Activated naive CD8-positive, alpha-beta T cell treated with anti-CD3 and anti-CD28 coated beads, Interleukin-2, amount 10 ng/mL, durations not matched to agents 7 days and 5 days (primary cell): ENCODE data around the gene PTPN21. TPM values are rescaled to one million over a fixed set of nuclear protein-coding genes. Genes with fewer than 3 reads are reported as not detected.

Experiments used
- ATAC-seq: fragments of 150-1000 bp; cut with Tn5 transposase; one replicate; pipeline ENCODE4 v1.10.0; 2021; ENCODE audit warnings: low read depth, moderate library complexity
- POLR2A ChIA-PET: fragments of 350-600 bp; sonication (Branson Sonifier 250); formaldehyde crosslinking; loops from one replicate; lab custom pipeline; 2021; ENCODE audit warnings: antibody characterized with exemption; lab: Charles Lee
- DNase-seq: peaks from one replicate; pipeline ENCODE4 v3.0.0; 2021
- H3K27ac Mint-ChIP-seq: one replicate; pipeline ENCODE4 v1.8.0; 2022; ENCODE audit warnings: mild to moderate bottlenecking, mixed read lengths
- H3K27me3 Mint-ChIP-seq: one replicate; pipeline ENCODE4 v1.8.0; 2022; ENCODE audit warnings: mild to moderate bottlenecking, moderate library complexity, mixed read lengths
- H3K36me3 Mint-ChIP-seq: one replicate; pipeline ENCODE4 v1.8.0; 2021; ENCODE audit warnings: mild to moderate bottlenecking, mixed read lengths
- H3K4me1 Mint-ChIP-seq: one replicate; pipeline ENCODE4 v1.8.0; 2021; ENCODE audit warnings: mixed read lengths
- H3K4me3 Mint-ChIP-seq: one replicate; pipeline ENCODE4 v1.8.0; 2022; ENCODE audit warnings: mild to moderate bottlenecking, moderate library complexity, mixed read lengths
- H3K9me3 Mint-ChIP-seq: one replicate; pipeline ENCODE4 v1.8.0; 2021; ENCODE audit warnings: mixed read lengths
- total RNA-seq, 2 experiments: library from RNA; stranded (reverse); gene quantifications; one replicate each; pipeline ENCODE4 v1.2.3, GENCODE V29; 2021

PTPN21 gene
- total RNA-seq, result not detected

DNA sequence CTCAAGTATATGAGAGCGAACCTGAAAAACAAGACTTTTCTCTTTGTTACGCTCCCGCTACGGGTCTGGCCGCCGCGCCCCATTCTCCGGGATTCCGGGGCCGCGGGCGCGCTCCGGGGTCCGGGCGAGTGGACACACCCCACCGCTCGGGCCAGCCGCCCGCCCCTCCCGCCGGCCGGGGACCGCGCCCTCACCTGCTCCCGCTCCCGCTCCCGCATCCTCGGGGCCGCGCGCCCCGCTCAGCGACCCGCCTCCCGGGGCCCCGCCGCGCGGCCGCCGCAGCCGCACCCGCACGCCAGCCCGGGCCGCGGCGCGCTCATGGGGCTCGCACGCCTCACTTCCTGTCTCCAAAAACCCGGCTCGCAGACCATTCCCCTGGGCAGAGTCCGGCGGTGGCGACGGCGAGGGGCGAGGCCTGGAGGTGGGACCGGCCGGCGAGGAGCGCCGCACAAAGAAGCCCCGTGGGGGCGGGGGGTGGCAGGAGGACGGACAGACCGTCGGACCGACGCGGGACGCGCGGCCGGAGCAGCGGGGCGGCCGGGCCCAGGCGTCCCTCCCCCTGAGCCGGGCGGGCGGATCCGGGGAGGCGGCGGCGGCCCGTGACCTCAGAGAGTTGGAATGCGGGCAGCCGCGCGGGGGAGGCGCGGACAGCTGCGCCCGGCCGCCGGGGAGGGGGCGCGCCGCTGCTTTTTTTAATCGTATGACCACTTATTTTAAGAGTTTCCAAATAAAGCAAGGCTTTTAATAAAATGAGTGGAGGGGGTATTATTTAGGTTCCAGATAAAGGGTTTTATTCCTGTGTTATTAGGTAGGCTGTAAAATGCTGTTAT is at the start of gene PTPN21:
Gene PTPN21 (minus strand): TSS at position 551 of the 830 bp plus-strand sequence. CDS start 4,590 bp downstream, outside the sequence.
- H3K4me1 Mint-ChIP-seq, result peaks cover 25% of the 10 kb centered on the region
- H3K36me3 Mint-ChIP-seq, result no peaks in the 10 kb centered on the region
- H3K27ac Mint-ChIP-seq, result no peak within 1 kb of the TSS
- peak within 1 kb of the TSS; percentile 80 for H3K4me3 Mint-ChIP-seq
- POLR2A ChIA-PET, result no interaction called here
- DNase-seq (peak; percentile 52), ATAC-seq (peak; percentile 14)
- H3K9me3 Mint-ChIP-seq, result no peaks in the 10 kb centered on the region
- peaks cover 65% of the 10 kb centered on the region for H3K27me3 Mint-ChIP-seq

DNA sequence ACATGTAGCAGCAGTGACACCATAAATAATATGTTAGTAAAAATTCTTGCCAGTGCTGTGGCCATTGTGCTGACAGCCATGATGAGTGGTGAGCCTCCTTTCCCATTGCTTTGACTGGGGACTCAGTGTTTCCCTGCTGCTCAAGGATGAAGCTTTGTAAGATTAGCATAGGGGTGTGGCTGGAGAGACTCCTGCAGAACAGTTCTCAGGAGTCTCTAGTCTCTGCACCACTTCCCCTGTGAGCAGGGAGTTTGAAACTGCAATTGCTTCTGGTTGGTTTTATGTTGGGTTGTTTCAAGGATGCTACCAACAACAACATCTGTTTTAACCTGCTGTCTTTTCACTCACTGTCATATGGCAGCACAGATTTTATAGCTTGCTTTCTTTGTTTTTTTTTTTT is 49.4 kb upstream of the PTPN21 start:
- Mint-ChIP-seq H3K4me1 (peaks cover 16% of the 10 kb centered on the region), H3K36me3 (peaks cover 40% of the 10 kb centered on the region), H3K9me3 (no peaks in the 10 kb centered on the region), H3K27me3 (no peaks in the 10 kb centered on the region), H3K4me3 (no peak overlapping the region), H3K27ac (no peak overlapping the region)
- POLR2A ChIA-PET, result no interaction called here
- DNase-seq, result no peak
- ATAC-seq, result no peak

DNA sequence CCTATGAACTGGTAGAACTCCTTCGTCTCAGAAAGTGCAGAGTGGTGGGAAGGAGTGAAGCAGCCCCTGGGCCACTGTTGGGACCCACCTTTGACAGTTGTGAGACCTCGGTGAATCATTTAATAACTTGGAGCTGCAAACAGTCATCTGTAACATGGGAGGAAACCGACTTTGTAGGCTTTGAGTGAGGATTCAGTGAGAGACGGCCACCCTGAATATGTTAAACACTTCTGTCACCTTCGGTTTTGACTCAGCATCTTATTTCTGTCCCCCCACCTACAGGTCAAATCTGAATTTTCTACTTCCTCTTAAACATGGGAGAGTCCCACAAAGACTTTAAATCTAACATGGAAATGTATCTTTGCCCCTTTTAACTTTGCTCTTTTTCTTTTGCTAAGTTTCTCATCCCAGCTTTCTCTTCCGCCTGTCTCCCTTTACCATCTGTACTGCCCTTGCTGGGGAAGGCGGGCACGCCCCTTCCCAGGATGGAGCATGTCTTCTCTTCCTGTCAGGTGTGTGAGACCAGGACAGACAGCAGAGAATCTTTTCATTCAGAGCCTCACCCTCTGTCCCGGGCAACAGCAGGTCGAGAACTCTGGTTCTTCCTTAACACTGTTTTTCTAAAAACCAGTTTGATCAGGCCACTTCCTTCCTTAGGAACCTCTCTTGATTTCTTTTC is 45.1 kb upstream of the PTPN21 start:
- H3K36me3 Mint-ChIP-seq, result peaks cover 39% of the 10 kb centered on the region
- no peaks in the 10 kb centered on the region for H3K9me3 Mint-ChIP-seq
- ATAC-seq (peak; percentile 75), DNase-seq (no peak)
- peak overlapping the region; percentile 15 for H3K4me3 Mint-ChIP-seq
- H3K27ac Mint-ChIP-seq, result peak overlapping the region; percentile 62
- POLR2A ChIA-PET, result no interaction called here
- peaks cover 18% of the 10 kb centered on the region for H3K4me1 Mint-ChIP-seq
- no peaks in the 10 kb centered on the region for H3K27me3 Mint-ChIP-seq

DNA sequence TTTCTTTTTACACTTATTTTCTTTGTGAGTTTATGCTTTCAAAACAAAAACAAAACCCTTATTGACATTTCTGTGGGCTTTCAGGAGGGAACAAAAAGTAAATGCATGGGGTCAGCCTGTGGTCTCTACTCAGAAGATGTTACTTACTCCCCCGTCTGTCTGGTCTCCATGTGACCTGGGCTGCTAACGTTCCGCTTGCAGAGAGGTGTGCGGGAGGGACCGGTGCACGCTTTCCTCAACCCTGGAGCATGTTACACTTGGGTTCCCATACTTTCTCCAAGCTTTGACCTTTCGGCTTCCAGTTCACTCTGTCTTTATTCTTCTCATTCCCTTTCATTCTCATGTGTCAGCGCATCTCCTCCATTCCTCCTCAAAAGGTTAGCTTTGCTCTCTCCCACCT is 44.5 kb upstream of the PTPN21 start:
- Mint-ChIP-seq H3K27ac (peak overlapping the region; percentile 62), H3K9me3 (no peaks in the 10 kb centered on the region), H3K36me3 (peaks cover 39% of the 10 kb centered on the region), H3K4me1 (peaks cover 18% of the 10 kb centered on the region), H3K27me3 (no peaks in the 10 kb centered on the region), H3K4me3 (no peak overlapping the region)
- POLR2A ChIA-PET, result no interaction called here
- ATAC-seq (no peak), DNase-seq (no peak)

DNA sequence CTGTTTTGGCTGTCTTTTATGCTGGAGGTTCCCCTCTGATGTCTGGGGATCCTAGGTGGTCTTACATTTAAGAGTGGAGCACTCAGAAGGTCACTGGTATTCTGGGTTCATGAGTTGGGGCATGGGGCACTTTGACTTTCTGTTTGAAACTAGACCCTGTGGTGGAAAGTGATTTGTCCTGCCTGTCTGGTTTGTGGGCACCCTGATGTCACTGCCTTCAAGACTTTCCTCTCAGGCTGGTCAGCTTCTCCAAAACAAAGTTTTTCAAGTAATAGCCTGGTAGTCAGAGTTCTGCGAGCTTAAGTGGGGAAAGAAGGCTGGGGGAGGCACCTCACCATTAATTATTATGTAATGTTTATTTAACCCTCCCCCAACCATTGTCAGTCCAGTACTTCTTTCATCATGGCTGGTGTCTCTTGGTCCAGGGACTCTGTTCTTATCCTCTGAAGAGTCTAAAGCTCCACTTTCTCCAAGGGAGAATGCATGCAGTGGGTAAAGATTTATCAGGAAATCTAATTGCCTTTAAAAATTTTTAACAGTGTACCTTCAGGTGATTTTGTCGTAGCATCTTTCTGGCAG is 43.4 kb upstream of the PTPN21 start:
- ATAC-seq (no peak), DNase-seq (no peak)
- no peaks in the 10 kb centered on the region for H3K27me3 Mint-ChIP-seq
- peaks cover 15% of the 10 kb centered on the region for H3K4me1 Mint-ChIP-seq
- POLR2A ChIA-PET, result no interaction called here
- no peak overlapping the region for H3K27ac Mint-ChIP-seq
- H3K36me3 Mint-ChIP-seq, result peaks cover 36% of the 10 kb centered on the region
- no peak overlapping the region for H3K4me3 Mint-ChIP-seq
- no peaks in the 10 kb centered on the region for H3K9me3 Mint-ChIP-seq

DNA sequence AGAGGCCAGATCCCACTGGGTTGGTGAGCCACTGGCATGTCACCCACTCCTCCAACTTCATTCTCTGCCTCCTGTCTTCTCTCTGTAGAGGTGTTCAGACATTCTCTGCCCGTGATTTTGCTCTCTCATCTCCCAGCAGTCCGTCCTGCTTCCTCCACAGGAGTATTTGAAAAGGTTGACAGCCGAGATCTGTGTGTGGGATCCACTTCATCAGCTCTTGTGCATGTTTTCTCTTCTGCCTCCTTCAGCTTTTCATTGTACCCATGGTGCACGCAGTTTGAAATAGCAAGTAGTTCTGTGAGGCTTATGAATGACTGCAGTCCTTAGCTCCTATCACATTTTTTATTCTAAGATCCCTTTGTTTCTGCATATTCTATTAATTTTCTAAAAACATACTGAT is 42.8 kb upstream of the PTPN21 start:
- H3K36me3 Mint-ChIP-seq, result peaks cover 34% of the 10 kb centered on the region
- POLR2A ChIA-PET, result no interaction called here
- ATAC-seq, result no peak
- DNase-seq, result no peak
- H3K4me1 Mint-ChIP-seq, result peaks cover 15% of the 10 kb centered on the region
- H3K27ac Mint-ChIP-seq, result peak overlapping the region; percentile 29
- no peaks in the 10 kb centered on the region for H3K9me3 Mint-ChIP-seq
- H3K27me3 Mint-ChIP-seq, result no peaks in the 10 kb centered on the region
- H3K4me3 Mint-ChIP-seq, result no peak overlapping the region

DNA sequence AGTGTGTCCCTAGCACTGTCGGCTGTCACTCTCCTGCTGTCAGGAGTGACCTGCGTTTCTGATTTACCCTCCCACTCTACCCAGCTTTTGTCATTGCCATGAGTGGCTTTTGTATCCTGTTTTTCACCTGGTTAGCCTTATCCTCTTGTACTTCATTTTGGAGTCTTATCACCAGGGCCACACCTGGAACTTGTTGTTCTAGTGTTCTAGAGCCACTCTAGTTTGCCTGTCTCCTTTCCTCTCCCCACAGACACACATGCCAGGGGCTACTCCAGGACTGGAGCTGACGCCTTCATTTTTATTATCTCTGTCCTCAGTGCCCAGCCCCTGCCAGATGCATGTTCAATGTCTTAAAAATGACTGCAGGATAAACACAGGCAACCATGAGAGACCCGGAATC is 42.2 kb upstream of the PTPN21 start:
- H3K4me3 Mint-ChIP-seq, result no peak overlapping the region
- no peak for DNase-seq
- POLR2A ChIA-PET, result no interaction called here
- H3K27me3 Mint-ChIP-seq, result no peaks in the 10 kb centered on the region
- H3K4me1 Mint-ChIP-seq, result peaks cover 15% of the 10 kb centered on the region
- ATAC-seq, result no peak
- H3K36me3 Mint-ChIP-seq, result peaks cover 29% of the 10 kb centered on the region
- no peaks in the 10 kb centered on the region for H3K9me3 Mint-ChIP-seq
- H3K27ac Mint-ChIP-seq, result no peak overlapping the region

DNA sequence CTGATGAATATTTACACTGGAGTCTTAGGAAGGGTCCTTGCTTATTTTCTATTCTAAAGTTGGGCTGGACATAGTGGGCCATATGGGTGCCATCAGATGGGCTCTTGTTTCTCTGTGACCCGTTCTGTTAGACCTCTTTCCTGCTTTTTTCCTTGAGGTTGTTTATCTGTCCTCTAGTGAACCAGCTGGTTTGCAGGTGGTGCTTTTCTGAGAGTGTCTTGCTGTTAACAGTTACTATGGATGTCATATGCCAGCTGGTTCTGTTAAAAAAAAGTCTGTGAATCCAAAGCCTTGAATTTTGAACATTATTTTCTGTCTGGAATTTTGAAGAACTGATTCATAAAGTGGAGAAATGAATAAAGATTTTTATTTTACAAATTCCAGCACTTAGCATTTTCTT is 37.2 kb upstream of the PTPN21 start:
- H3K36me3 Mint-ChIP-seq, result peaks cover 15% of the 10 kb centered on the region
- H3K9me3 Mint-ChIP-seq, result no peaks in the 10 kb centered on the region
- H3K27ac Mint-ChIP-seq, result no peak overlapping the region
- H3K4me3 Mint-ChIP-seq, result no peak overlapping the region
- peaks cover 2% of the 10 kb centered on the region for H3K4me1 Mint-ChIP-seq
- POLR2A ChIA-PET, result no interaction called here
- ATAC-seq, result no peak
- DNase-seq, result no peak
- H3K27me3 Mint-ChIP-seq, result no peaks in the 10 kb centered on the region

DNA sequence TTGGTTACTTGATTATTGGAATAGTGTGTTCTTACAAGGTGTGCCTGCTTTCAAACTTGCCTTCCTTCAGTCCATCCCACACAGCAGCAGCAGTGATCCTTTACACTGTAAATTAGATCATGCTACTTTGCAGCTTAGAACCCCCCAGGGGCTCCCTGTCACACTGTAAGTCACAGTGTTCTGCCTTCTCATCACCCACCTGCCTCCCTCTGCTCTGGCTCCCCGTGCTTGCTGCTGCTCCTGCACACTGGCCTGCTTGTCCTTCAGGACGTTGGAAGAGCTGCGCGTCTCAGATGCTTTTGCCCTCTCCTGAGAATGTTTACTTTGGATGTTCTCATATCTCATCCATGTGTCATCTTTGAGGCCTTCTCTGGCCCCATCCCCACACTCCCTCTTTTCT is 35.4 kb upstream of the PTPN21 start:
- Mint-ChIP-seq H3K9me3 (no peaks in the 10 kb centered on the region), H3K27me3 (no peaks in the 10 kb centered on the region), H3K4me1 (no peaks in the 10 kb centered on the region), H3K36me3 (peaks cover 21% of the 10 kb centered on the region), H3K27ac (no peak overlapping the region), H3K4me3 (no peak overlapping the region)
- DNase-seq (no peak), ATAC-seq (no peak)
- POLR2A ChIA-PET, result no interaction called here

DNA sequence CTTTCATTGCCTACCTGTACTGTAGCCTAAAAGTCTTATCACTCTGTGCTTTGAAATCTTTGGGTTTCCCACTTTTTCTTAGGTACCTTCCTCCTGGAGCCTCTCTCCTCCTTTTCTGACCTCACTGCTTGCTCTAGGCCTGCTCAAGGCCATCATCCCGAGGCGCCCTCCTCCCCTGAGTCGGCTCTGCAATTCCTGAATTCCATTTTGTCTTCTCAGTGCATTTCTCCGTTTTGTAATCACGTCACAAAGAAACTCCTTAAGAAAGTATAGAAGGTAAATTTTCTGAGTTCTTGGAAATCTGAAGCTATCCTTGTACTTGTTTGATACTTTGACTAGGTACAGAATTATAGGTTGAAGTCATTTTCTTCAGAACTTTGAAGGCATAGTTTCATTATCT is 33.3 kb upstream of the PTPN21 start:
- Mint-ChIP-seq H3K9me3 (no peaks in the 10 kb centered on the region), H3K4me3 (no peak overlapping the region), H3K27me3 (no peaks in the 10 kb centered on the region), H3K4me1 (no peaks in the 10 kb centered on the region), H3K36me3 (peaks cover 28% of the 10 kb centered on the region), H3K27ac (no peak overlapping the region)
- ATAC-seq, result no peak
- POLR2A ChIA-PET, result no interaction called here
- no peak for DNase-seq

DNA sequence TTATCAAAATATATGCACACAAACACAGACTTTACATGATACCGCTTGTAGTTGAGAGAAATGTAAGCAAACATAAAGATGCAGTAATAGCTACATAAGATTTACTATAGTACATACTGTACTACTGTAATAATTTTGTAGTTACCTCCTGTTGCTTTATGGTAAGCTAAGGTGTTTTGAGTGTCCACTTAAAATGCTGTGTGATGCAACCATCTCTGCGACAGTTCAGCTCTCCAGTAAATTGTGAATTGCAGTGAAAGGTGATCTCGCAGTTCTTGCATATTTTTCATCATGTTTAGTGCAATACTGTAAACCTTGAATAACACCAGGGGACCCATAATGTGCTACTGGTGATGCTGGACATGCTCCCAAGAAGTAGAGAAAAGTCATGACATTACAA is 29.6 kb upstream of the PTPN21 start:
- Mint-ChIP-seq H3K36me3 (peaks cover 42% of the 10 kb centered on the region), H3K27ac (no peak overlapping the region), H3K4me1 (no peaks in the 10 kb centered on the region), H3K9me3 (no peaks in the 10 kb centered on the region), H3K27me3 (no peaks in the 10 kb centered on the region), H3K4me3 (no peak overlapping the region)
- DNase-seq, result no peak
- no peak for ATAC-seq
- POLR2A ChIA-PET, result no interaction called here

DNA sequence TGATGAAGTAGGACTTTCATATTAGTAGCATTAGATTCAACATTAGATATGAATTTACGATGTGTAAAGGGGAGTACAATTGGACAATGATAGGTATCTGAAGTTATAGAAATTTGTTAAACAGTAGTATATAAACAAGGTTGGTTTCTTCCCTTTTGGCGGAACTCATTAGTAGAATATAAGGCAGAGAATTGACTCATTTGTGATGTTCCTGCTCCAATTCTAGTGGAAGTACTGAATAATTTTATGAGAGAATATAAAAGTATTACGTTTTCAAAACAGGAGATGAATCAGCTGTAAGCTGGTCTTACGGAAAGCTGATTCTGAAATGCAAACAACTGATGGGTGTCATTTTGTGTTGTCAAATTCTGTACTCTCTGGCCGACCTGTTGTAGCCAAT is 21.4 kb upstream of the PTPN21 start:
- POLR2A ChIA-PET, result no interaction called here
- ATAC-seq (no peak), DNase-seq (no peak)
- no peaks in the 10 kb centered on the region for H3K4me1 Mint-ChIP-seq
- no peaks in the 10 kb centered on the region for H3K27me3 Mint-ChIP-seq
- H3K27ac Mint-ChIP-seq, result no peak overlapping the region
- no peaks in the 10 kb centered on the region for H3K9me3 Mint-ChIP-seq
- H3K4me3 Mint-ChIP-seq, result no peak overlapping the region
- H3K36me3 Mint-ChIP-seq, result peaks cover 34% of the 10 kb centered on the region

DNA sequence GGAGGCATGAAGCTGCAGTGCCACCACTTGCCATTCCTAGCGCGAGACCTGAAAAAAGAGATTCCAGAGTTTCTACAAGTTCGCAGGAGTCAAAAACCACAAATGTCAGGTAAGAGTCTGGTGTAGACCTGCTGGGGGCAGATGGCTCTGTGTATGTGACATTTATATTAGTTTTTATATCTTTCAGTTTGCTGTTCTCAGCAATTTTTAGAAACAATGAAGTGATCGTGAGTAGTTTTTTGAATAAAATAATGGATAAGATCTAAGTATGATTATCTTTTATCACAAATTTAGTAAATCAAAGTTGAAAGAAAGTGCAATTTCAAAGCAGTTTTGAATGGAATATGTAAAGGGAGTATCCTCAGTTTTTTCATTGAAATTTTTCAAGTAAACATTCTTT is 17.3 kb upstream of the PTPN21 start:
- Mint-ChIP-seq H3K4me1 (no peaks in the 10 kb centered on the region), H3K36me3 (peaks cover 35% of the 10 kb centered on the region), H3K9me3 (peaks cover 4% of the 10 kb centered on the region), H3K27ac (no peak overlapping the region), H3K27me3 (no peaks in the 10 kb centered on the region), H3K4me3 (no peak overlapping the region)
- no peak for ATAC-seq
- POLR2A ChIA-PET, result no interaction called here
- DNase-seq, result no peak

DNA sequence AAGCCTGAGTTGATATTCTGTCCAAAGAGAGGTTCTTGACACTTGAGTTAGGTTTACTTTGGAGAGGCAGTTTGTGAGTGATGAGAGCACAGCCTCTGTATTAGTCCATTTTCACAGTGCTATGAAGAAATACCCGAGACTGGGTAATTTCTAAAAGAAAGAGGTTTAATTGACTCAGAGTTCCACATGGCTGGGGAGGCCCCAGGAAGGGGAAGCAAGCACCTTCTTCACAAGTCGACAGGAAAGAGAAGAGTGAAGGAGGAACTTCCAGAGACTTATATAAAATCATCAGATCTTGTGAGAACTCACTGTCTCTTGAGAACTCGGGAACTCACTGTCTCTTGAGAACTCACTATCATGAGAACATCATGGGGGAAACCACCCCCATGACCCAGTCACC is 13.4 kb upstream of the PTPN21 start:
- Mint-ChIP-seq H3K9me3 (peaks cover 4% of the 10 kb centered on the region), H3K27ac (no peak overlapping the region), H3K4me1 (peaks cover 9% of the 10 kb centered on the region), H3K4me3 (no peak overlapping the region), H3K36me3 (peaks cover 36% of the 10 kb centered on the region), H3K27me3 (no peaks in the 10 kb centered on the region)
- POLR2A ChIA-PET, result no interaction called here
- no peak for DNase-seq
- ATAC-seq, result no peak
